ENCODE measurements around the gene NUP133.
"Not testable (repeated sequence)": the region's sequence is repeated elsewhere in the genome, so short reads cannot be mapped to it uniquely, and the experiment has no call there.

- TF ChIP-seq POLR2AphosphoS5 (IDR thresholded peaks at IDR 0.05; ENCODE audit: low read depth, low read length); POLR2A (IDR thresholded peaks at IDR 0.05; ENCODE audit: low read depth, low read length); TAF1 (IDR thresholded peaks at IDR 0.05; ENCODE audit: borderline replicate concordance, low read depth, low read length): not testable (repeated sequence)
Measured at GRCh38 chr1:229402329-229402728, 105.8 kb downstream of the NUP133 start.

Data from GM12892 (cell line).